Left lung (tissue), 10 donors: Measurements from ENCODE around the gene GCK. TPM values are rescaled to one million over a fixed set of nuclear protein-coding genes. Genes with fewer than 3 reads are reported as not detected.
A peak's percentile ranks its signal among the peaks of the same experiment; 100 is the strongest.

ENCODE experiments used
- ATAC-seq: fragments of 200-7000 bp; cut with Tn5 transposase; one replicate; pipeline ENCODE4 v1.9.1; 2020; ENCODE audit warnings: moderate library complexity
- DNase-seq, 4 donors: peaks; one replicate each; pipeline ENCODE4 v3.0.0-alpha.2; 2013 to 2020
- H3K27ac ChIP-seq, 2 donors: fragments of 200-600 bp; sonication (generic) in 1 of 2; one replicate each; pipeline versions ENCODE4 v1.5.0 to v1.8.0; 2020 to 2021
- H3K27me3 ChIP-seq, 2 donors: fragments of 200-600 bp; sonication (generic) in 1 of 2; one replicate each; pipeline versions ENCODE4 v1.5.0 to v1.8.0; 2020 to 2021
- H3K36me3 ChIP-seq, 2 donors: fragments of 200-600 bp; sonication (generic) in 1 of 2; one replicate each; pipeline versions ENCODE4 v1.5.0 to v1.8.0; 2020 to 2021
- H3K4me1 ChIP-seq, 2 donors: fragments of 200-600 bp; one replicate each; pipeline ENCODE4 v1.8.0; 2021
- H3K4me3 ChIP-seq, 2 donors: fragments of 200-600 bp; sonication (generic) in 1 of 2; one replicate each; pipeline versions ENCODE4 v1.5.0 to v1.8.0; 2020 to 2021; ENCODE audit warnings: mild to moderate bottlenecking in 1 of 2
- H3K9me3 ChIP-seq, 2 donors: fragments of 200-600 bp; sonication (generic) in 1 of 2; one replicate each; pipeline versions ENCODE4 v1.5.0 to v1.8.0; 2020 to 2021
- CTCF ChIP-seq, 2 donors: fragments of 200-600 bp; sonication (generic) in 1 of 2; IDR thresholded peaks; one replicate each; pipeline versions ENCODE4 v1.5.0 to v1.8.0; 2021; ENCODE audit warnings: antibody characterized with exemption in 2 of 2
- intact Hi-C, 2 donors: fragments of 100-400 bp; cut with DNase I; formaldehyde crosslinking; loops; one replicate each; pipeline versions ENCODE4 v1.11.2 to v1.14.2; 2022
- polyA plus RNA-seq, 6 donors: library from polyadenylated mRNA; unstranded; fragments of 120-200 nt; gene quantifications; one replicate each; pipeline ENCODE4 v1.2.1, GENCODE V29; 2013; ENCODE audit not compliant: insufficient read length in 6 of 6
- total RNA-seq, 2 donors: library from RNA; stranded (reverse); fragmentation: NEBNext Ultra II Directional; extraction: Animal tissue kit (Norgen Biotek cat#: 25700); gene quantifications; one replicate each; pipeline ENCODE4 v1.2.1, GENCODE V29; 2021
- donor health status: DM: no; HTN: yes; CAD: no.
- donor health status: DM: no; HTN: no; CAD: no.

Gene GCK
- total and polyA plus RNA-seq, 8 donors: 0.34 to 4.1 (median 2.5) TPM

GRCh38 chr7:44107116-44107960 lies 81.9 kb downstream of the GCK start:
- Histone ChIP-seq H3K4me3 (no peak overlapping the region), H3K36me3 (peaks cover 0 to 42% of the 10 kb centered on the region in 2 donors), H3K27ac (no peak overlapping the region), H3K4me1 (peaks cover 0 to 7% of the 10 kb centered on the region in 2 donors), H3K9me3 (no peaks in the 10 kb centered on the region), H3K27me3 (peaks cover 0 to 40% of the 10 kb centered on the region in 2 donors)
- intact Hi-C loops: no loop called here
- no peak for TF ChIP-seq CTCF (IDR thresholded peaks at IDR 0.05)
- no peak for DNase-seq
- ATAC-seq: no peak

- Histone ChIP-seq H3K4me1 (peaks cover 0 to 7% of the 10 kb centered on the region in 2 donors), H3K27me3 (peaks cover 0 to 40% of the 10 kb centered on the region in 2 donors), H3K4me3 (peak overlapping the region in 1 of 2 donors; percentile 44), H3K9me3 (no peaks in the 10 kb centered on the region), H3K27ac (no peak overlapping the region), H3K36me3 (peaks cover 0 to 34% of the 10 kb centered on the region in 2 donors)
- intact Hi-C loops: no loop called here
- DNase-seq (no peak), ATAC-seq (no peak)
- TF ChIP-seq CTCF (IDR thresholded peaks at IDR 0.05): no peak
These were observed 82.8 kb downstream of the GCK start for GRCh38 chr7:44106311-44107065.

GRCh38 chr7:44105832-44106231 lies 83.4 kb downstream of the GCK start:
- Histone ChIP-seq H3K4me1 (peaks cover 0 to 7% of the 10 kb centered on the region in 2 donors), H3K9me3 (no peaks in the 10 kb centered on the region), H3K36me3 (peaks cover 0 to 28% of the 10 kb centered on the region in 2 donors), H3K27me3 (peaks cover 0 to 40% of the 10 kb centered on the region in 2 donors), H3K27ac (peak overlapping the region in 1 of 2 donors; percentile 25), H3K4me3 (peak overlapping the region in 1 of 2 donors; percentile 44)
- intact Hi-C loops: no loop called here
- DNase-seq (no peak), ATAC-seq (no peak)
- TF ChIP-seq CTCF (IDR thresholded peaks at IDR 0.05): no peak

- Histone ChIP-seq H3K4me3 (peak overlapping the region; percentile 44), H3K4me1 (peaks cover 0 to 7% of the 10 kb centered on the region in 2 donors), H3K36me3 (peaks cover 0 to 23% of the 10 kb centered on the region in 2 donors), H3K27ac (peak overlapping the region; percentile 62 to 74), H3K9me3 (no peaks in the 10 kb centered on the region), H3K27me3 (peaks cover 0 to 40% of the 10 kb centered on the region in 2 donors)
- DNase-seq (peak in 1 of 4 donors; percentile 18), ATAC-seq (peak; percentile 10)
- intact Hi-C loops: no loop called here
- TF ChIP-seq CTCF (IDR thresholded peaks at IDR 0.05): no peak
These were observed 84.1 kb downstream of the GCK start for GRCh38 chr7:44104860-44105771.
